Astrocyte (in vitro differentiated cells and primary cell): ENCODE data around the gene BCL11B. TPM values are rescaled to one million over a fixed set of nuclear protein-coding genes. Genes with fewer than 3 reads are reported as not detected.

Source experiments
- DNase-seq: peaks from one replicate; pipeline ENCODE4 v3.0.0-alpha.2; 2010; ENCODE audit warnings: low read depth
- FAIRE-seq: peaks from 2 replicates; lab custom pipeline; 2011; peaks lifted over from hg19 to GRCh38; lab: Jason Lieb, UNC
- H2AFZ ChIP-seq: 2 replicates; pipeline ENCODE4 v1.6.0; 2012; ENCODE audit warnings: low read depth, low read length, inconsistent platforms
- H3K27ac ChIP-seq: 2 replicates; pipeline ENCODE4 v1.5.1; 2011; ENCODE audit warnings: low read depth, low read length, inconsistent platforms
- H3K27me3 ChIP-seq: 2 replicates; pipeline ENCODE4 v1.6.0; 2011; ENCODE audit warnings: low read length, inconsistent platforms; ENCODE audit not compliant: insufficient read depth
- H3K36me3 ChIP-seq: 2 replicates; pipeline ENCODE4 v1.5.1; 2011; ENCODE audit warnings: low read length, inconsistent platforms; ENCODE audit not compliant: insufficient read depth
- H3K4me1 ChIP-seq: 2 replicates; pipeline ENCODE4 v1.5.1; 2011; ENCODE audit warnings: low read length, inconsistent platforms; ENCODE audit not compliant: insufficient read depth
- H3K4me2 ChIP-seq: 2 replicates; pipeline ENCODE4 v1.6.0; 2012; ENCODE audit warnings: low read length, inconsistent platforms
- H3K4me3 ChIP-seq: 2 replicates; pipeline ENCODE4 v1.5.1; 2011; ENCODE audit warnings: low read depth, mild to moderate bottlenecking, low read length, inconsistent platforms; ENCODE audit not compliant: insufficient read depth
- H3K79me2 ChIP-seq: 2 replicates; pipeline ENCODE4 v1.6.0; 2012; ENCODE audit warnings: mild to moderate bottlenecking, low read length, inconsistent platforms; ENCODE audit not compliant: insufficient read depth
- H3K9ac ChIP-seq: 2 replicates; pipeline ENCODE4 v1.6.0; 2012; ENCODE audit warnings: mild to moderate bottlenecking, low read length, inconsistent platforms
- H3K9me3 ChIP-seq: 2 replicates; pipeline ENCODE4 v1.5.1; 2012; ENCODE audit warnings: low read depth, mild to moderate bottlenecking, low read length, inconsistent platforms; ENCODE audit not compliant: insufficient read depth
- H4K20me1 ChIP-seq: 2 replicates; pipeline ENCODE4 v1.6.0; 2012; ENCODE audit warnings: low read length, inconsistent platforms; ENCODE audit not compliant: insufficient read depth
- H3K27ac Mint-ChIP-seq: one replicate; pipeline ENCODE4 v1.8.0; 2021; ENCODE audit warnings: mild to moderate bottlenecking, mixed read lengths; ENCODE audit not compliant: unreplicated experiment
- H3K27me3 Mint-ChIP-seq: one replicate; pipeline ENCODE4 v1.8.0; 2021; ENCODE audit warnings: low read depth, mixed read lengths; ENCODE audit not compliant: unreplicated experiment
- H3K36me3 Mint-ChIP-seq: one replicate; pipeline ENCODE4 v1.8.0; 2021; ENCODE audit warnings: low read depth, mixed read lengths; ENCODE audit not compliant: unreplicated experiment
- H3K4me1 Mint-ChIP-seq: one replicate; pipeline ENCODE4 v1.8.0; 2021; ENCODE audit warnings: low read depth, mixed read lengths; ENCODE audit not compliant: unreplicated experiment
- H3K4me3 Mint-ChIP-seq: one replicate; pipeline ENCODE4 v1.8.0; 2021; ENCODE audit warnings: mild to moderate bottlenecking, moderate library complexity, mixed read lengths; ENCODE audit not compliant: unreplicated experiment
- H3K9me3 Mint-ChIP-seq: one replicate; pipeline ENCODE4 v1.8.0; 2021; ENCODE audit warnings: mild to moderate bottlenecking, mixed read lengths; ENCODE audit not compliant: unreplicated experiment
- CTCF ChIP-seq: IDR thresholded peaks from 2 replicates; pipeline ENCODE4 v1.5.1; 2011; ENCODE audit warnings: low read depth, mild to moderate bottlenecking, inconsistent platforms, low read length, moderate library complexity; ENCODE audit not compliant: insufficient read depth
- EZH2 ChIP-seq: IDR thresholded peaks from 2 replicates; pipeline ENCODE4 v1.6.1; 2012; ENCODE audit warnings: mild to moderate bottlenecking, low read length, inconsistent platforms; ENCODE audit not compliant: insufficient read depth
- total RNA-seq: library from RNA; stranded (reverse); gene quantifications from 2 replicates; pipeline ENCODE4 v1.2.1, GENCODE V29; 2021

Gene BCL11B
- total RNA-seq, 1 donor from 2014 or later = 1.1 TPM

GRCh38 chr14:99248761-99249171 is 23.2 kb downstream of the BCL11B start:
- Histone ChIP-seq H3K4me2 (no peak overlapping the region), H3K4me3 (no peak overlapping the region), H4K20me1 (peaks cover 4% of the 10 kb centered on the region), H3K36me3 (no peaks in the 10 kb centered on the region), H3K27ac (no peak overlapping the region), H3K9ac (no peak overlapping the region), H3K27me3 (peaks cover 31% of the 10 kb centered on the region), H3K79me2 (no peaks in the 10 kb centered on the region), H3K9me3 (no peaks in the 10 kb centered on the region), H3K4me1 (peaks cover 6% of the 10 kb centered on the region), H2AFZ (no peak overlapping the region)
- peaks cover 53% of the 10 kb centered on the region for H3K27me3 Mint-ChIP-seq
- no peak overlapping the region for H3K4me3 Mint-ChIP-seq
- H3K9me3 Mint-ChIP-seq = no peaks in the 10 kb centered on the region
- H3K36me3 Mint-ChIP-seq = peaks cover 2% of the 10 kb centered on the region
- FAIRE-seq (no peak), DNase-seq (no peak)
- H3K27ac Mint-ChIP-seq = no peak overlapping the region
- TF ChIP-seq CTCF = no peak
- no peak for TF ChIP-seq EZH2
- peaks cover 2% of the 10 kb centered on the region for H3K4me1 Mint-ChIP-seq

GRCh38 chr14:99247772-99248171 is 24.2 kb downstream of the BCL11B start:
- no peak overlapping the region for H3K4me3 Mint-ChIP-seq

More at GRCh38 chr14:99247772-99248171, 24.2 kb downstream of the BCL11B start:
- H3K4me1 ChIP-seq = peaks cover 6% of the 10 kb centered on the region
- H3K4me1 Mint-ChIP-seq = peaks cover 2% of the 10 kb centered on the region
- no peaks in the 10 kb centered on the region for H3K36me3 ChIP-seq
- DNase-seq (no peak), FAIRE-seq (no peak)
- no peak overlapping the region for H2AFZ ChIP-seq
- peaks cover 46% of the 10 kb centered on the region for H3K27me3 Mint-ChIP-seq
- H3K9me3 ChIP-seq = no peaks in the 10 kb centered on the region
- H3K79me2 ChIP-seq = no peaks in the 10 kb centered on the region
- H3K4me2 ChIP-seq = no peak overlapping the region
- H3K27ac Mint-ChIP-seq = no peak overlapping the region
- TF ChIP-seq EZH2 (no peak), CTCF (no peak)
- H3K27ac ChIP-seq = no peak overlapping the region
- H3K9ac ChIP-seq = no peak overlapping the region
- no peak overlapping the region for H3K4me3 ChIP-seq
- no peaks in the 10 kb centered on the region for H3K9me3 Mint-ChIP-seq
- peaks cover 35% of the 10 kb centered on the region for H3K27me3 ChIP-seq
- H4K20me1 ChIP-seq = peaks cover 4% of the 10 kb centered on the region
- H3K36me3 Mint-ChIP-seq = peaks cover 2% of the 10 kb centered on the region
